ENCODE results near the gene HAPLN3.

Gene HAPLN3

DNA sequence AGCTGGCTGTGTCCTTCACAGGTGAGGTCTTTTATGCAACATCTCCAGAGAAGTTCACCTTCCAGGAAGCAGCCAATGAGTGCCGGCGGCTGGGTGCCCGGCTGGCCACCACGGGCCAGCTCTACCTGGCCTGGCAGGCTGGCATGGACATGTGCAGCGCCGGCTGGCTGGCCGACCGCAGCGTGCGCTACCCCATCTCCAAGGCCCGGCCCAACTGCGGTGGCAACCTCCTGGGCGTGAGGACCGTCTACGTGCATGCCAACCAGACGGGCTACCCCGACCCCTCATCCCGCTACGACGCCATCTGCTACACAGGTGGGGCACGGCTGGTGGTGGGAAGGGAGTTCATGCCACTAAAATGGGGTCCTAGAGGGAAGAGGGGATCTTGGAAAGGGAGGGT lies 52.0 kb downstream of the HAPLN3 start:
- H3K27me3 ChIP-seq (ENCODE audit: control insufficient read depth, insufficient read depth, low read length), result no peaks in the 10 kb centered on the region

DNA sequence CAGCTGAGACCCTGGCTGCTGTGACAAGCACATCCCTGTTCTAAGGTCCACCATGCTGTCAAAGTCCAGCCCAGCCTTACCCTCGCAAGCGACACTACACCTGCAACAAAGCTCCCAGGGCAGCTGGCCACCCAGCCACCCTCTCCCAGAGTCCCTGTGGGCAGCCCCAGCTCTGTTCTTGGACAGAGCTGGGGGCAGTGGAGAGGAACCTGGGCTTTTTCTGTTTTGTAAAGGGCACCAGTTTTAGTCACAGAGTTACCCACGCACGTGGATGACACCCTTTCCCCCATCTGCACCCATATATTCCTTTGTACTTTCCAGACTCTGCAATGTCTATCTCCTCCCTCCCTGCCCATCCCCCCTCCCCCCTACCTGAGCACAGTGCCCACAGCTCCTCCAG lies 53.2 kb downstream of the HAPLN3 start:
- Histone ChIP-seq H3K4me1 (ENCODE audit: control insufficient read depth, insufficient read depth, low read length) (no peaks in the 10 kb centered on the region), H3K36me3 (ENCODE audit: control insufficient read depth, insufficient read depth, low read length) (no peaks in the 10 kb centered on the region), H3K4me3 (ENCODE audit: low read length) (no peak overlapping the region), H3K9ac (ENCODE audit: low read length) (no peak overlapping the region), H3K9me3 (ENCODE audit: control insufficient read depth, low read length) (no peaks in the 10 kb centered on the region), H3K27me3 (ENCODE audit: control insufficient read depth, insufficient read depth, low read length) (no peaks in the 10 kb centered on the region)

More for the DNA sequence above, 52.0 kb downstream of the HAPLN3 start:
- no peaks in the 10 kb centered on the region for H3K9me3 ChIP-seq (ENCODE audit: control insufficient read depth, low read length)
- no peaks in the 10 kb centered on the region for H3K4me1 ChIP-seq (ENCODE audit: control insufficient read depth, insufficient read depth, low read length)
- H3K4me3 ChIP-seq (ENCODE audit: low read length), result no peak overlapping the region
- no peak overlapping the region for H3K9ac ChIP-seq (ENCODE audit: low read length)
- H3K36me3 ChIP-seq (ENCODE audit: control insufficient read depth, insufficient read depth, low read length), result no peaks in the 10 kb centered on the region

DNA sequence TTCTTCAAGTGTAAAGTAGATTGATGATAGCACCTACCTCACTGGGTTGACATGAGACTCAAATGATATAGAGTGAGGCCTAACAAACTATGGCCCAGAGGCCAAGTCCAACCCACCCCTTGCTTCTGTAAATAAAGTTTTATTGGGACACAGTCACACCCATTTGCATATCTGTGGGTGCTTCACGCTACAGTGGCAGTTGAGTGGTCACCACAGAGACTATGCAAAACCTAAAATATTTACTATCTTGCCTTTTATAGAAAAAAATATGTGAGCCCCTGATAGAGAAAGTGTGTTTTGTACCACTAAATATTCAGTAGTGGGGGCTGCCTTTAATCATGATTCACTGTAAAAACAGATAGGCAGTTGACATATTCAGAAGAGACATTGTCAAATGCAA lies 54.1 kb downstream of the HAPLN3 start:
- no peaks in the 10 kb centered on the region for H3K4me1 ChIP-seq (ENCODE audit: control insufficient read depth, insufficient read depth, low read length)
- H3K9ac ChIP-seq (ENCODE audit: low read length), result no peak overlapping the region
- no peaks in the 10 kb centered on the region for H3K27me3 ChIP-seq (ENCODE audit: control insufficient read depth, insufficient read depth, low read length)
- no peak overlapping the region for H3K4me3 ChIP-seq (ENCODE audit: low read length)
- H3K36me3 ChIP-seq (ENCODE audit: control insufficient read depth, insufficient read depth, low read length), result no peaks in the 10 kb centered on the region
- H3K9me3 ChIP-seq (ENCODE audit: control insufficient read depth, low read length), result no peaks in the 10 kb centered on the region

DNA sequence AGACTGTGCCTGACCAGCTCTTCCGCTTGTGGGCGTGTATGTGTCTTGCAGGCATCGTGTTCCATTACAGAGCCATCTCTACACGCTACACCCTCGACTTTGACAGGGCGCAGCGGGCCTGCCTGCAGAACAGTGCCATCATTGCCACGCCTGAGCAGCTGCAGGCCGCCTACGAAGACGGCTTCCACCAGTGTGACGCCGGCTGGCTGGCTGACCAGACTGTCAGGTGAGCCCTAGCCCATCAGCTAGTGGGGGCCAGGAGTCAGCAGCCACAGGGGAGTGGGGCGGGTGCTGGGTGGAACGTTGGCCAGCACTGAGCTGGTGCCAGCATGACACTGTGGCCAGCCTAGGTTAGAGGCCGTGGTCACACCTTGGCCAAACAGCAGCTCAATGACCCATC lies 55.4 kb downstream of the HAPLN3 start:
- Histone ChIP-seq H3K9ac (ENCODE audit: low read length) (no peak overlapping the region), H3K4me3 (ENCODE audit: low read length) (no peak overlapping the region), H3K36me3 (ENCODE audit: control insufficient read depth, insufficient read depth, low read length) (no peaks in the 10 kb centered on the region), H3K4me1 (ENCODE audit: control insufficient read depth, insufficient read depth, low read length) (no peaks in the 10 kb centered on the region), H3K9me3 (ENCODE audit: control insufficient read depth, low read length) (no peaks in the 10 kb centered on the region), H3K27me3 (ENCODE audit: control insufficient read depth, insufficient read depth, low read length) (no peaks in the 10 kb centered on the region)

DNA sequence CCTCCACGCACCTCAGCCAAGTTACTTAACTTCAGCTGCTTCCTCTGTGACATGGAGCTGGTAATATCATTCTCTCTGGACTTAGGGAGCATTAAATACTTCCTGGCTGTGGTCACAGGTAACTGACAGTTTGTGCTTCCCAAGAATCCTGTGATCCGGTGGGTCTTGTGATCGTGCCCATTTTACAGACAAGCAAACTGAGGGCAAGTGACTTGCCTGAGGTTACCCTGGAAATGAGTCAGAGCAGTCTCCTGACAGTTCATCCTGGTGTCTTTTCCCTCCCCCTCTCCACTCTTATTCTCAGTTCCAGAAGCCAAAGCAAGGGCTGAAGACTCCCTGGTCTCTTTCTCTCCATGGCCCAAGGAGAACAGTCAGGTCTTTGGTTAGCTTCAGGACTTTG lies 56.2 kb downstream of the HAPLN3 start:
- Histone ChIP-seq H3K4me1 (ENCODE audit: control insufficient read depth, insufficient read depth, low read length) (no peaks in the 10 kb centered on the region), H3K9me3 (ENCODE audit: control insufficient read depth, low read length) (no peaks in the 10 kb centered on the region), H3K4me3 (ENCODE audit: low read length) (no peak overlapping the region), H3K27me3 (ENCODE audit: control insufficient read depth, insufficient read depth, low read length) (no peaks in the 10 kb centered on the region), H3K36me3 (ENCODE audit: control insufficient read depth, insufficient read depth, low read length) (no peaks in the 10 kb centered on the region), H3K9ac (ENCODE audit: low read length) (no peak overlapping the region)

DNA sequence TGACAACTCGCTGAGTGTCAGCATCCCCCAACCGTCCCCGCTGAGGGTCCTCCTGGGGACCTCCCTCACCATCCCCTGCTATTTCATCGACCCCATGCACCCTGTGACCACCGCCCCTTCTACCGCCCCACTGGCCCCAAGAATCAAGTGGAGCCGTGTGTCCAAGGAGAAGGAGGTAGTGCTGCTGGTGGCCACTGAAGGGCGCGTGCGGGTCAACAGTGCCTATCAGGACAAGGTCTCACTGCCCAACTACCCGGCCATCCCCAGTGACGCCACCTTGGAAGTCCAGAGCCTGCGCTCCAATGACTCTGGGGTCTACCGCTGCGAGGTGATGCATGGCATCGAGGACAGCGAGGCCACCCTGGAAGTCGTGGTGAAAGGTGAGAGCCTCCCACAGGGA lies 56.7 kb downstream of the HAPLN3 start:
- H3K4me1 ChIP-seq (ENCODE audit: control insufficient read depth, insufficient read depth, low read length), result no peaks in the 10 kb centered on the region
- no peaks in the 10 kb centered on the region for H3K27me3 ChIP-seq (ENCODE audit: control insufficient read depth, insufficient read depth, low read length)
- no peaks in the 10 kb centered on the region for H3K36me3 ChIP-seq (ENCODE audit: control insufficient read depth, insufficient read depth, low read length)
- no peaks in the 10 kb centered on the region for H3K9me3 ChIP-seq (ENCODE audit: control insufficient read depth, low read length)
- H3K9ac ChIP-seq (ENCODE audit: low read length), result no peak overlapping the region
- H3K4me3 ChIP-seq (ENCODE audit: low read length), result no peak overlapping the region

DNA sequence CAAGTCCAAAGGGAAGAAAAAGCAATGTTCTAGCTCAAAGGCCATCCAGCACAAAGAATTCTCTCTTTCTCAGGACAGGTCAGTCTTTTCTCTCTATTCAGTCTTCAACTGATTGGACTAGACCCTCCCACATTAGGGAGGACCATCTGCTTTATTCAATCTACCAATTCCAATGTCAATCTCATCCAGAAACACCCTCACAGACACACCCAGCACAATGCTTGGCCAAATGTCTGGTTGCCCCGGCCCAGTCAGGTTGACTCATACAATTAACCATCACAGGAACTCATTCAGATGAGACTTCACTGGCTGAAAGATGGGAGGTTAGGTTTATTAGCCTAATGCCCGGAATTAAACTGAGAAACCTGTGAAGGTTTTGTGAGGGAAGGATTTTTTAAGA lies 59.7 kb downstream of the HAPLN3 start:
- no peaks in the 10 kb centered on the region for H3K27me3 ChIP-seq (ENCODE audit: control insufficient read depth, insufficient read depth, low read length)
- no peaks in the 10 kb centered on the region for H3K9me3 ChIP-seq (ENCODE audit: control insufficient read depth, low read length)
- H3K4me1 ChIP-seq (ENCODE audit: control insufficient read depth, insufficient read depth, low read length), result no peaks in the 10 kb centered on the region
- no peaks in the 10 kb centered on the region for H3K36me3 ChIP-seq (ENCODE audit: control insufficient read depth, insufficient read depth, low read length)
- no peak overlapping the region for H3K4me3 ChIP-seq (ENCODE audit: low read length)
- H3K9ac ChIP-seq (ENCODE audit: low read length), result no peak overlapping the region

DNA sequence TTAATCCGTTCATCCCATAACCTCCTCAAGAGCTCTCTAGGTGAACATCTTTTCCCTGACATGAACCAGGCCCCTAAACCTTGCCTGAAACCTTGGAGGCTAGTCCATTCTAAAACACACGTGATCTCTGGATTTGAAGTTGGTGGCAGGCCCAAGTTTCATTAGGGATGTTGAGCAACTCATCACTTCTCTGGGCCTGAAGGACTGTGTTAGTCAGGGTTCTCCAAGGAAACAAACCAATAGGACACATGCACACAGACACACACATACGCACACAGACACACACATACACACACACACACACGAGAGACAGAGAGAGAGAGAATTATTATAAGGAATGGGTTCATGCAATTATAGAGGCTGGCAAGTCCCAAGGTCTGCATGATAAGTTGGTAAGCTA lies 60.2 kb downstream of the HAPLN3 start:
- Histone ChIP-seq H3K4me3 (ENCODE audit: low read length) (no peak overlapping the region), H3K9me3 (ENCODE audit: control insufficient read depth, low read length) (no peaks in the 10 kb centered on the region), H3K4me1 (ENCODE audit: control insufficient read depth, insufficient read depth, low read length) (no peaks in the 10 kb centered on the region), H3K36me3 (ENCODE audit: control insufficient read depth, insufficient read depth, low read length) (no peaks in the 10 kb centered on the region), H3K9ac (ENCODE audit: low read length) (no peak overlapping the region), H3K27me3 (ENCODE audit: control insufficient read depth, insufficient read depth, low read length) (no peaks in the 10 kb centered on the region)

DNA sequence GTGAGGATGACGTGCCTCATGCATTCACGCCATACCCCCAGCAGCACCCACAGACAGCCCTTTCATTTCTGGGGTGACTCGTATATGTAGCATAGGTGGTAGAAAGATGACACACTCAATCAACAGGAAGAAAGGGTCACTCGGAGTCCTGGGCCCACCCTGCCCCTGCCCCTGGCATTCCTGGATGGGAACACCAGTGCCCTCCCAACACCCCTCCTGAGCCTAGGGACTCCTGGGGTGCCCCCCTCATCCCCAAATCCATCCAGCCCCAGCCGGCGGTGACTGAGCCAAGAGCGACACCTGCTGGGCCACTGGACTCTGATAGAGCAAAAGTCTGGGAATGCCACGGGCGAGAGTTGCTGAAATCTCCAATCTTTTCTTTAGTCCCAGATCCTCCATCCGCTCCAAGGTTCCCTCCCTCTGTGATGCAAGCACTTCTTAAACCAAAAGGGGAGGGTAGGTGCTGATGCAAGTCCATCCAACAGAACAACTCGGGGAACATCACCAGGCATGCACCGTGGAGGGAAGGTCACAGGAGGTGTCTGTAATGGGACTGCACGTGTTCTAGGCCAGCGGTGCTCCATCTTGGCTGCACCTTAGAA lies 61.0 kb downstream of the HAPLN3 start:
- H3K27me3 ChIP-seq (ENCODE audit: control insufficient read depth, insufficient read depth, low read length), result no peaks in the 10 kb centered on the region
- no peaks in the 10 kb centered on the region for H3K4me1 ChIP-seq (ENCODE audit: control insufficient read depth, insufficient read depth, low read length)
- no peaks in the 10 kb centered on the region for H3K36me3 ChIP-seq (ENCODE audit: control insufficient read depth, insufficient read depth, low read length)
- no peaks in the 10 kb centered on the region for H3K9me3 ChIP-seq (ENCODE audit: control insufficient read depth, low read length)
- H3K4me3 ChIP-seq (ENCODE audit: low read length), result no peak overlapping the region
- H3K9ac ChIP-seq (ENCODE audit: low read length), result no peak overlapping the region

DNA sequence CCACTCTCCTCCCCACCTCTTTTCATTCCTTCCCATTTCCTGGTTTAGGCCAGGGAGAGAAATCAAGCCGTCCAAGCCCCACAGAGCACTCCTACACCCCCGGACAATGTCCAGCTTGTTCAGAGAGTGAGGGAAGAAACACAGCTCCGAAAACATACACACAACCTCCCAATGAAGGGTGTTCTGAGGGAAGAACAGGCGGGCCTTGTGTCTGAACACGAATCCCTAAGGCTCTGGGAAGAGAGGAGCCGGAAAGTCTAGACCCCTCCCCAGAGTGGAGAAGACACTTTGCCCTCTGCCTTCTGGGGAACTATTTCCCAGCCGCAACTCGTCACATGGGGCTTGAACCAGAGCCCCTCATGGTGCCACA lies 61.6 kb downstream of the HAPLN3 start:
- no peak overlapping the region for H3K4me3 ChIP-seq (ENCODE audit: low read length)
- H3K4me1 ChIP-seq (ENCODE audit: control insufficient read depth, insufficient read depth, low read length), result no peaks in the 10 kb centered on the region
- H3K9ac ChIP-seq (ENCODE audit: low read length), result no peak overlapping the region
- no peaks in the 10 kb centered on the region for H3K9me3 ChIP-seq (ENCODE audit: control insufficient read depth, low read length)
- no peaks in the 10 kb centered on the region for H3K27me3 ChIP-seq (ENCODE audit: control insufficient read depth, insufficient read depth, low read length)
- no peaks in the 10 kb centered on the region for H3K36me3 ChIP-seq (ENCODE audit: control insufficient read depth, insufficient read depth, low read length)

DNA sequence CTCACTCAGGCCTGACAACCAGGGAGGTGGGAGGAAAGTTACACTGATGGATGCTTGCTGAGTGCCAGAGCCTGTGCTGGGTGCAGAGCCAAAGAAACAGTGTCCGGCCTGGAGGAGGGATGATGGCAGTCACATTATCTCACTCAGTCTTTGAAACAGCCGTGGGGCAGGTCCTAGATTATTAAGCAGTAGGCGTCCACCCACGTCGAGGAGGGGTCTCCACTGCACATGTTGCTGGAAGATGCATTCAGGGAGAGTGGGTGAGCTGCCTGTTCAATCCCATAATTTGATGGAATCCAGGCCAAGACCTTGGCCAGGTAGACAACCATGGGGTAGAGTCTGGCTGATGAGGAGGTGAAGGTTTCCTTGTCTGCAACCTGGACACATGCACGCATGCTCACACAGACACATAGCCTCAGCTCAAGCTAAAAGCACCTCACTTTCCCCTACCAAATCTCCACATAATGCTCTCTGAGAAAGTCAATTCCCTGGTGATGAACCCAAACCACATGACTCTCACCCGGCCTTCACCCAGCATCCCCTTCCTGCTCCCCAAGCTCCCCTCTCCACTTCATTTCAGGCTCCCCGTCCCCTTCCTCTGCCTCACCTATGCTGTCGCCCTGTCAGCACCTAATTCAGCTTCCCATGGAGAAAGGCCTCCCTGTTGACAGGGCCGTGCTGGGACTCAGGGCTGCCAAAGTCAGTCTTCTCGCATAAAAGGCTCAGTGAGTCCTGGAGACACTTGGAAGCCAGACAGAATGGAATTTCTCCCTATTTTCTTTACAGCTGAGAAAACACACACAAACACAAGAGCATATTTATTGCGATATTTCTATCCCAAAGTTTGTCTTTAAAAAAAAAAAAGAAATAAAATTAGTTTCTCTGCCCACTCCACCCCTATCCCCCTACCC lies 62.3 kb downstream of the HAPLN3 start:
- Histone ChIP-seq H3K27me3 (ENCODE audit: control insufficient read depth, insufficient read depth, low read length) (no peaks in the 10 kb centered on the region), H3K36me3 (ENCODE audit: control insufficient read depth, insufficient read depth, low read length) (no peaks in the 10 kb centered on the region), H3K4me3 (ENCODE audit: low read length) (no peak overlapping the region), H3K9ac (ENCODE audit: low read length) (no peak overlapping the region), H3K9me3 (ENCODE audit: control insufficient read depth, low read length) (no peaks in the 10 kb centered on the region), H3K4me1 (ENCODE audit: control insufficient read depth, insufficient read depth, low read length) (no peaks in the 10 kb centered on the region)

DNA sequence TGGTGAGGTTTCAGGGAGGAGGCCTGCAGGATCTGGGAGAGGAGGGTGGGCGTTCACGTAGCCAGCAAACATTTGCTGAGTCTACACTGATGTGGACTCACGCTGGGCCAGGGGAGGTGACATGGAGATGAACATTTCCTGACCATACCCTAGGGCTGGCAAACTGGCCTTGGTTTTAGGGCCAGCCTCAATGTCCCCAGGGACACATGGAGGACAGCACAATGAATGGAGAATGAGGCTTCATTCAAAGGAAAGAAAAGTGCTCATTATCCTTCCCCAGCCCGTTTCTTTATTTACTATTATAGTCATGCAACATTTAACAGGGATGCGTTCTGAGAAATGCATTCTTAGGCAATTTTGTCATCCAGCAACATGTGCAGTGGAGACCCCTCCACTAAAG lies 65.3 kb downstream of the HAPLN3 start:
- Histone ChIP-seq H3K4me3 (ENCODE audit: low read length) (no peak overlapping the region), H3K4me1 (ENCODE audit: control insufficient read depth, insufficient read depth, low read length) (no peaks in the 10 kb centered on the region), H3K9me3 (ENCODE audit: control insufficient read depth, low read length) (no peaks in the 10 kb centered on the region), H3K36me3 (ENCODE audit: control insufficient read depth, insufficient read depth, low read length) (no peaks in the 10 kb centered on the region), H3K27me3 (ENCODE audit: control insufficient read depth, insufficient read depth, low read length) (peaks cover 3% of the 10 kb centered on the region), H3K9ac (ENCODE audit: low read length) (no peak overlapping the region)

Measured in mucosa of stomach (tissue), 1 donor.